Esophagus mucosa (tissue), 1 donor: ENCODE results near the gene ARF4. TPM values are rescaled to one million over a fixed set of nuclear protein-coding genes. Genes with fewer than 3 reads are reported as not detected.
A peak's percentile ranks its signal among the peaks of the same experiment; 100 is the strongest.
"Not testable (repeated sequence)": the region's sequence is repeated elsewhere in the genome, so short reads cannot be mapped to it uniquely, and the experiment has no call there.

ENCODE experiments used
- ATAC-seq: fragments of 200-7000 bp; cut with Tn5 transposase; one replicate; pipeline ENCODE4 v1.9.1; 2020
- total RNA-seq: library from RNA; stranded (reverse); gene quantifications from one replicate; pipeline ENCODE4 v1.2.4, GENCODE V29; 2023
- donor health status: DM: yes; HTN: yes; CAD: no.

The ARF4 gene
- total RNA-seq: 72.1 TPM

- peak; percentile 97 for ATAC-seq
Observed at GRCh38 chr3:57597127-57597923, at the start of gene ARF4. ARF4 (minus strand) TSS chr3:57597344; CDS start chr3:57597140, 204 bp downstream.

GRCh38 chr3:57646723-57647122, 49.6 kb upstream of the ARF4 start:
- ATAC-seq: peak; percentile 88

DNA sequence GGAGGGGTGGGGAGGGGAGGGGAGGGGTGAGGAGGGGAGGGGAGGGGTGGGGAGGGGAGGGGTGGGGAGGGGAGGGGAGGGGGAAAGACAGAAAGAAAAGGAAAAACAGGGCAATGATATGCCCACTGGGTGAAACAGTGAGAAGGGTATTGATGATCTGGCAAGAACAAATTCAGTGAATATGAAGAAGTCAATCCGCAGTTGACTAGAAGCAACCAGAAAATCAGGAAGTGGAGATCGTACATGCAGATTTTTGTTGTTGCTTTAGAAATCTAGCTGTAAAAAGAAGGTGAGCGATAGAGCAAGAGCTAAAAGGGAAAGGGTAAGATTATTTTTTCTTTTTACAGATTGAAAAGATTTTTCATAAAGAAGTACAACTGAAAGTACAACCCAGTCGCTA, 47.6 kb upstream of the ARF4 start:
- ATAC-seq: no peak

DNA sequence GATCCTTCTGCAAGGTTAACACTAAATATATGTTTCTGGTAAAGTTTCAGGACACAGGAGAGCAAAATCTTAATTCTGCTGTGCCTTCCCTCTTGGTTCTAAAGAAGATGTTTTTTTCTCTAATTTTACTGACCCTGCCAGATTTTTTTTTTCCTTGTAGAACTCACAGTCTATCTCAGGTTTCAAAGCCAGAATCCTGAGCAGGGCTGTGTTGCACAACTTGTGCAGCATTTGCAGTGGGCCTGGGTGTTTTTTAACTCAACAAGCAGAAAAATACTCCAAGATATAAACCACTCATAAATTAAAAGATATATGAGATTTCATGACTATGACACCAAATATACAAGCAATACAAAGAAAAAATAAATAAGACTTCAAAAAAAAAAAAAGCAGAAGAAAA, 40.2 kb upstream of the ARF4 start:
- no peak for ATAC-seq

GRCh38 chr3:57634259-57634658, 37.1 kb upstream of the ARF4 start:
- not testable (repeated sequence) for ATAC-seq

- ATAC-seq: no peak
Observed at GRCh38 chr3:57627976-57628375, 30.8 kb upstream of the ARF4 start.

DNA sequence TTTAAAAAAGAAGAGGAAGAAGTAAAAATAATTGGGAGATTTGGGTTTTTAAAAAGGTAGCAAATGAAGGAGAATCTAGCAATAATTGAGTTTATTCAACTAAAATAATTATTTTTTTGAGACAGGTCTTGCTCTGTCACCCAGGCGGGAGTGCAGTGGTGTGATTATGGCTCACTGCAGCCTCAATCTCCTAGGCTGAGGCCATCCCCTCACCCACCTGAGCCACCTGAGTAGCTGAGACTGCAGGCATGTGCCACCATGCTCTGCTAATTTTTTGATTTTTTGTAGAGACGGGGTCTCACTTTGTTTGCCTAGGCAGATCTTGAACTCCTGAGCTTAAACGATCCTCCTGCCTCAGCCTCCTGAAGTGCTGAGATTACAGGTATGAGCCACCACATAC, 27.7 kb upstream of the ARF4 start:
- no peak for ATAC-seq

GRCh38 chr3:57622362-57622761, 25.2 kb upstream of the ARF4 start:
- no peak for ATAC-seq

- no peak for ATAC-seq
Observed at GRCh38 chr3:57617739-57618138, 20.6 kb upstream of the ARF4 start.

- ATAC-seq: no peak
Observed at GRCh38 chr3:57616233-57616632, 19.1 kb upstream of the ARF4 start.

- not testable (repeated sequence) for ATAC-seq
Observed at GRCh38 chr3:57611870-57612269, 14.7 kb upstream of the ARF4 start.

GRCh38 chr3:57605683-57606082, 8.5 kb upstream of the ARF4 start:
- no peak for ATAC-seq

DNA sequence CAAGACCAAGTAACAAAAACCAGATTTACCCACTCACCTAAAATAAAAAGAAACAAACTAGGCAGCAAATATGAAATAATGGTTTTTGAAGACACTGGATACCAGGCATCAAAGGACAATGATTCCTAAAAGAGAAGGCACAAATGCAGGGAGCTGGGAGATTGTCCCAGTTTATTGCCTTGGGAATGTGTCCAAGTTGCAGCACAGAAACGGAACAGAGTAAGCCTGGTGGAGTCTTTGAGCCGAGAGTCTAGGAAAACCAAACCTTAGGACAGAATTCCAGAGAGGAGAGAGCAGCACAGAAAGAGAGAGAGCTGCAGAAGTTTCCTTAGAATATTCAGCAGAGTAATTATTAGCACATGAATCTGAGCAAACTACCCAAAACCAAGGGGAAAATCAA, 7.8 kb upstream of the ARF4 start:
- no peak for ATAC-seq

DNA sequence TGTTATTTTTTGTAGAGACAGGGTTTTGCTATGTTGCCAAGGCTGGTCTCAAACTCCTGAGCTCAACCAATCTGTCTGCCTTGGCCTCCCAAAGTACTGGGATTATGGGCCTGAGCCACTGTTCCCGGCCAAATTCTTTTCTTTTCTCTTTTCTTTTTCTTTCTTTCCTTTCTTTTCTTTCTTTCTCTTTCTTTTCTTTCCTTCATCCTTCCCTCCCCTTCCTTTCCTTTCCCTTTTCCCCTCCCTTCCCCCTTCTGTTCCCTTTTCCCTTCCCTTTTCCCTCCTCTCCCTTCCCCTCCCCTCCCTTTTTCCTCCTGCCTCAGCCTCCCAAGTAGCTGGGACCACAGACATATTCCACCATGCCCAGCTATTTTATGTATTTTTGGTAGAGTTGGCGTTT, 3.1 kb upstream of the ARF4 start:
- ATAC-seq: no peak

DNA sequence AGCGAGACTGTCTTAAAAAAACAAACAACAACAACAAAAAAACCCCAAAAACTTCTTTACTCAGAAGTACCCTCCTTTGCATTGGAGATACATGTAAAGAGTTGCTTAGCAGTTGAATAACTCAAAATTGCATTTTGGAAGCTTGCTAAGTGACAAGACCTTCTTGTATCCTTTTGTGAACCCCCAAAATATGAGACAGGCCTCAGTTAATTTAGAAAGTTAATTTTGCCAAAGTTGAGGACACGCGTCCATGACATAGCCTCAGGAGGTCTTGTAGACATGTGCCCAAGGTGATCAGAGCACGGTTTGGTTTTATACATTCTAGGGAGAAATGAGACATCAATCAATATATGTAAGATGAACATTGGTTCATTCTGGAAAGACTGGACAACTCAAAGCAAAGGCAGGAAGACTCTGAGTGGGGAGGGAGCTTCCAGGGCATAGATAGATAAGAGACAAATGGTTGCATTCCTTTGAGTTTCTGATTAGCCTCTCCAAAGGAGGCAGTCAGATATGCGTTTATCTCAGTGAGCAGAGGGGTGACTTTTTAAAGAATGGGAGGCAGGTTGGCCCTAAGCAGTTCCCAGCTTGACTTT, 1.7 kb upstream of the ARF4 start:
- ATAC-seq: no peak

- ATAC-seq: peak; percentile 41
Observed at GRCh38 chr3:57596495-57597126, 533 bp downstream of the ARF4 start.

GRCh38 chr3:57594576-57594975, 2.6 kb downstream of the ARF4 start:
- ATAC-seq: no peak

DNA sequence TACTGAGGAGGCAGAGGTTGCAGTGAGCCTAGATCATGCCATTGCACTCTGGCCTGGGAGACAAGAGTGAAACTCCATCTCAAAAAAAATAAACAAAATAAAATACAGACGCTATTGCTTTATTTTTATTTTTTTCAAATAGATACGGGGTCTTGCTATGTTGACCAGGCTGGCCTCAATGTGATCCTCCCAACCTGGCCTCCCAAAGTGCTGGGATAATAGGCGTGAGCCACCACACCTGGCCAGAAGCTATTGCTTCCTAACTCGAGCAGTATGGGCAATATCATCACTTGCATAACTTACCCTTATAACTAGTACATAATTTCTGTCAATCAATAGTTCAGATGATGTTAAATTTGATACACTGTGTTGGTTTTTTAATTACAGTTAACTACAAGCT, 3.0 kb downstream of the ARF4 start:
- no peak for ATAC-seq

- no peak for ATAC-seq
Observed at GRCh38 chr3:57592306-57592705, 4.8 kb downstream of the ARF4 start.

DNA sequence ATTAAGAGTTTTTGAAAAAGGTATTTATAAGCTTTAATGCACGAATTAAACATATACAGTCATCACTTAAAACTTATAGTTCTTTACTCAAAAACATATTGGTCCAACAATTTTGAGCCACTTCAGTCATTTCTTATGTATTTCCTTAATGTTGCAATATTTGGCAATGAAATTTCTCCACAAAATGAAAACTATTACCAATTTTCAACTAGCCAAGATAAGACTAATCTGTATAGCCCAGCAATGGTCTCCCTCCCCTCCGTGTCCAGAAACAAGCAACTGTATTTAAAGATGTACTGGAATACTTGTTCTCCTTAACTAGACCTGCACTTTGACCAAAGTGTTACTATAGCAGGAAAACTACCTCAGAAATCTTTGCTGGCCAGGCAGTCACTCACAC, 9.2 kb downstream of the ARF4 start:
- ATAC-seq: no peak

- no peak for ATAC-seq
Observed at GRCh38 chr3:57586778-57587177, 10.4 kb downstream of the ARF4 start.

DNA sequence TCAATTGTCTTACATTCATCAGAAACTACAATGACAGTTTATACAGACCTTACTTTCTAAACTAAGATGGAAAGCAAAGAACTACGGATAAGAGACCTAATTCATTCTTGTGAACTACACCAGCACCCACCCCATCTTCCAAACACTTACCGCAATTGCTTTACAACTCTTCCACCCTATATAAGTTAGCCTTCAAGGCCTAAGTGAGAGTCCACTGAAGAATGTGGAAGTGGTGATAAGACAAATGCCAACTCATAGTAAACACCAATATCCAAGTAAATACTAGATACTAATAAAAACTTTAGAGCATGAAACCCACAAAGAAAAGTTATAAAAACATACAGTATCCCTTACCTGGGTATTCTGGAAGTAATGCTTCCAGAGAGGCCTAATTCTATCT, 13.6 kb downstream of the ARF4 start:
- no peak for ATAC-seq

DNA sequence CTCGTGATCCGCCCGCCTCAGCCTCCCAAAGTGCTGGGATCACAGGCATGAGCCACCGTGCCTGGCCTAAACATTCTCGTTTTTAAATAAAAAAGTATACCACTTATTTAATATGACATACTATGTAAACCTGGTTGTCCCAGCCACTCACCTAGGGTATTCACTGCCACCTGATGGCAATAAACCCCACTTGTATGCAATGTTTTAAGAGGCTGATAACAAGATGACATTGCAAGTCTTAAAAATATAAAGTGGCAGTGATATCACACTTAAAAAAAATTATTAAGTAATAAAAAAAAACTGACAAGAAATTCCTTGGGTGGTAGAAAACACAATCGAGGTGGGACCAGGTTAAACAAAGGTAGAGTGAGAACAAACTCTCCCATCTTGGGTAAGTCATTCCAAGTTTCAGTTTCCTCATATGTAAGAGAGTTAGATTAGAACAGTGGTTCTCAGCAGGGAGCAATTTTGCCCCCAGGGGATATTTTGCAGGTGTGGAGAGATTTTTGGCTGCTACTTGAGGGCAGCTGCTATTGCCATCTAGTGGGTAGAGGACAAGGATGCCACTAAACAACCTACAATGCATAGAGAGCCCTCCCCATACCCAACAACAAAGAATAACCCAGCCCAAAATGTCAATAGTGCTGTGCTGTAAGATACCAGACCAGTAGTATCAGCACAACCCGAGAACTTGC, 14.5 kb downstream of the ARF4 start:
- peak; percentile 73 for ATAC-seq
